A549 (cell line): ENCODE measurements around the gene UNKL.

ENCODE experiments used
- CEBPB ChIP-seq, 2 experiments: fragments of >200 bp in 1 of 2; sonication (Bioruptor Twin) in 1 of 2; formaldehyde crosslinking in 1 of 2; IDR thresholded peaks; 2 replicates each; pipeline ENCODE4 v1.6.1; 2012 to 2016
- CTCF ChIP-seq: fragments of >200 bp; sonication (Bioruptor Twin); formaldehyde crosslinking; IDR thresholded peaks from 3 replicates; pipeline ENCODE4 v1.5.1; 2016
- EP300 ChIP-seq, 2 experiments: fragments of >200 bp; sonication (Bioruptor Twin); formaldehyde crosslinking; IDR thresholded peaks; 2 replicates in 1 of 2; 3 replicates in 1 of 2; pipeline ENCODE4 v1.6.1; 2016 to 2017
- HDAC2 ChIP-seq: fragments of 200-600 bp; sonication (generic); IDR thresholded peaks from 2 replicates; pipeline ENCODE4 v1.6.1; 2016
- NFE2L2 ChIP-seq: fragments of 150-350 bp; conservative IDR thresholded peaks from 2 replicates; pipeline ENCODE4 v1.6.1; 2014; ENCODE audit warnings: low read length
- POLR2A ChIP-seq: IDR thresholded peaks from 2 replicates; pipeline ENCODE4 v1.6.1; 2012; ENCODE audit warnings: mild to moderate bottlenecking, low read length
- POLR2AphosphoS2 ChIP-seq: conservative IDR thresholded peaks from 2 replicates; pipeline ENCODE4 v1.6.1; 2012; ENCODE audit warnings: low read length, improper control_type of control experiment, inconsistent platforms
- RAD21 ChIP-seq, 2 experiments: fragments of >200 bp in 1 of 2; sonication (Bioruptor Twin) in 1 of 2; formaldehyde crosslinking in 1 of 2; IDR thresholded peaks in 1 of 2; conservative IDR thresholded peaks in 1 of 2; 2 replicates in 1 of 2; 3 replicates in 1 of 2; pipeline ENCODE4 v1.6.1; 2012 to 2018; ENCODE audit warnings: inconsistent platforms in 1 of 2
- RFX5 ChIP-seq: fragments of 450-650 bp; IDR thresholded peaks from 2 replicates; pipeline ENCODE4 v1.7.1; 2014; ENCODE audit warnings: antibody characterized with exemption, mild to moderate bottlenecking, moderate library complexity
- RNF2 ChIP-seq: fragments of 200-600 bp; sonication (generic); IDR thresholded peaks from 2 replicates; pipeline ENCODE4 v1.6.1; 2016; ENCODE audit warnings: low read depth, mild to moderate bottlenecking, antibody characterized with exemption, moderate library complexity, borderline replicate concordance
- SMC3 ChIP-seq: fragments of >200 bp; sonication (Bioruptor Twin); formaldehyde crosslinking; IDR thresholded peaks from 3 replicates; pipeline ENCODE4 v1.6.1; 2018; ENCODE audit warnings: inconsistent platforms
- ZNF302 ChIP-seq: fragments of 250-450 bp; sonication (Bioruptor Pico); IDR thresholded peaks from 2 replicates; pipeline ENCODE4 v1.9.0; 2021; ENCODE audit warnings: inconsistent platforms, mild to moderate bottlenecking, moderate library complexity

- no peak for TF ChIP-seq RAD21 (conservative IDR thresholded peaks at IDR 0.05 in 1 of 2, IDR thresholded peaks at IDR 0.05 in 1 of 2)
- no peak for TF ChIP-seq CTCF
- no peak for TF ChIP-seq EP300 (IDR thresholded peaks at IDR 0.05)
- TF ChIP-seq CEBPB (IDR thresholded peaks at IDR 0.05) = no peak
- TF ChIP-seq NFE2L2 = no peak
- no peak for TF ChIP-seq RNF2
- no peak for TF ChIP-seq POLR2AphosphoS2
- no peak for TF ChIP-seq SMC3
- TF ChIP-seq HDAC2 = no peak
- TF ChIP-seq POLR2A = no peak
- no peak for TF ChIP-seq RFX5
- TF ChIP-seq ZNF302 (CRISPR knock-in tag) = no peak
These were observed 12.4 kb upstream of the UNKL start for GRCh38 chr16:1426734-1427471.
